Esophagus muscularis mucosa (tissue), 3 donors: Measurements from ENCODE around the gene COL19A1.

ENCODE experiments used
- POLR2A ChIP-seq: fragments of 450-650 bp; IDR thresholded peaks from one replicate; pipeline ENCODE4 v1.6.1; 2017; ENCODE audit warnings: antibody characterized with exemption, moderate library complexity, mild to moderate bottlenecking, low read depth
- POLR2AphosphoS5 ChIP-seq, 2 donors: sonication (generic); formaldehyde crosslinking; IDR thresholded peaks; one replicate each; pipeline ENCODE4 v1.6.1; 2017; ENCODE audit warnings: antibody characterized with exemption in 2 of 2
- TF ChIP-seq, protein P1 (sequence below), 3 experiments: fragments of 200-600 bp in 2 of 3; fragments of 450-650 bp in 1 of 3; sonication (generic) in 2 of 3; IDR thresholded peaks; one replicate each; pipeline ENCODE4 v1.5.1; 2017 to 2019; ENCODE audit warnings: antibody characterized with exemption in 3 of 3, mild to moderate bottlenecking in 2 of 3, moderate library complexity in 1 of 3

DNA sequence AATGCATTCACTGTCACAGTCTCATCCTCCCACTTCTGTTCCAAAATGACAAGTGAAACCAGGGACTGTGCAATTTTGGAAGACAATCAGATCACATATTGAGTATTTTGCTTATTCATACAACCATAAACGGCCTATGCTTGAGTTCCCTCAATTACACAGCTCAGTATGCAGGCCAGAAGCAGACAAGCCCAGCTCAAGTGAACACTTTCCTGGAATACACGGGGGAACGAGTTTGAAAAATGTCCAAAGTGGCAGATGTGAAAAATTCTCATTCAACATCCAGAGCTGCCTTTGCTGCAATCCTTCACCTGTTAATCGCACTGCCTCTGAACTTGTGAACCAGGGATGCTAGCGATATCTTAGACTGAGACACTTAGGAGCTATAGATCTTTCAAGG is 246.4 kb downstream of the COL19A1 start:
- TF ChIP-seq, protein P1, sequence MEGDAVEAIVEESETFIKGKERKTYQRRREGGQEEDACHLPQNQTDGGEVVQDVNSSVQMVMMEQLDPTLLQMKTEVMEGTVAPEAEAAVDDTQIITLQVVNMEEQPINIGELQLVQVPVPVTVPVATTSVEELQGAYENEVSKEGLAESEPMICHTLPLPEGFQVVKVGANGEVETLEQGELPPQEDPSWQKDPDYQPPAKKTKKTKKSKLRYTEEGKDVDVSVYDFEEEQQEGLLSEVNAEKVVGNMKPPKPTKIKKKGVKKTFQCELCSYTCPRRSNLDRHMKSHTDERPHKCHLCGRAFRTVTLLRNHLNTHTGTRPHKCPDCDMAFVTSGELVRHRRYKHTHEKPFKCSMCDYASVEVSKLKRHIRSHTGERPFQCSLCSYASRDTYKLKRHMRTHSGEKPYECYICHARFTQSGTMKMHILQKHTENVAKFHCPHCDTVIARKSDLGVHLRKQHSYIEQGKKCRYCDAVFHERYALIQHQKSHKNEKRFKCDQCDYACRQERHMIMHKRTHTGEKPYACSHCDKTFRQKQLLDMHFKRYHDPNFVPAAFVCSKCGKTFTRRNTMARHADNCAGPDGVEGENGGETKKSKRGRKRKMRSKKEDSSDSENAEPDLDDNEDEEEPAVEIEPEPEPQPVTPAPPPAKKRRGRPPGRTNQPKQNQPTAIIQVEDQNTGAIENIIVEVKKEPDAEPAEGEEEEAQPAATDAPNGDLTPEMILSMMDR (IDR thresholded peaks at IDR 0.05), result no peak
- TF ChIP-seq POLR2A (no peak), POLR2AphosphoS5 (IDR thresholded peaks at IDR 0.05) (no peak)
